Lower leg skin (tissue), 4 donors: ENCODE results near the gene FOXP1. TPM values are rescaled to one million over a fixed set of nuclear protein-coding genes. Genes with fewer than 3 reads are reported as not detected.

Experiments
- DNase-seq, 2 donors: peaks; one replicate each; pipeline ENCODE4 v3.0.0-alpha.2; 2019; ENCODE audit warnings: low spot score in 2 of 2
- H3K4me3 ChIP-seq: fragments of 200-600 bp; sonication (generic); 2 replicates; pipeline ENCODE4 v1.5.1; 2017; ENCODE audit warnings: mild to moderate bottlenecking, low read depth; ENCODE audit not compliant: poor library complexity, severe bottlenecking
- POLR2A ChIP-seq, 2 donors: fragments of 450-650 bp; IDR thresholded peaks; one replicate each; pipeline ENCODE4 v1.6.1; 2016 to 2017; ENCODE audit warnings: antibody characterized with exemption in 2 of 2, mild to moderate bottlenecking in 1 of 2, moderate library complexity in 1 of 2
- WGBS, 2 donors: methylation state at CpG; one replicate each; pipeline ENCODE4 v1.1.5; 2018; 5-methylcytosine and 5-hydroxymethylcytosine counted together
- intact Hi-C: fragments of 100-400 bp; cut with DNase I; formaldehyde crosslinking; loops from one replicate; pipeline ENCODE4 v1.15.0; 2023; ENCODE audit warnings: low total_unique reads
- total RNA-seq, 4 donors: library from RNA; depleted of rRNA; stranded (reverse); fragments of >200 nt; gene quantifications; one replicate each; pipeline ENCODE4 v1.1.0, GENCODE V29; 2016
- TF ChIP-seq, protein P1 (sequence below), 3 donors: fragments of 450-650 bp; IDR thresholded peaks; one replicate each; pipeline ENCODE4 v1.5.1; 2016; ENCODE audit warnings: antibody characterized with exemption in 3 of 3, mild to moderate bottlenecking in 3 of 3, moderate library complexity in 2 of 3

FOXP1 gene
- total RNA-seq, 4 donors from 2014 or later: 46.6 to 66.6 (median 55.2) TPM

DNA sequence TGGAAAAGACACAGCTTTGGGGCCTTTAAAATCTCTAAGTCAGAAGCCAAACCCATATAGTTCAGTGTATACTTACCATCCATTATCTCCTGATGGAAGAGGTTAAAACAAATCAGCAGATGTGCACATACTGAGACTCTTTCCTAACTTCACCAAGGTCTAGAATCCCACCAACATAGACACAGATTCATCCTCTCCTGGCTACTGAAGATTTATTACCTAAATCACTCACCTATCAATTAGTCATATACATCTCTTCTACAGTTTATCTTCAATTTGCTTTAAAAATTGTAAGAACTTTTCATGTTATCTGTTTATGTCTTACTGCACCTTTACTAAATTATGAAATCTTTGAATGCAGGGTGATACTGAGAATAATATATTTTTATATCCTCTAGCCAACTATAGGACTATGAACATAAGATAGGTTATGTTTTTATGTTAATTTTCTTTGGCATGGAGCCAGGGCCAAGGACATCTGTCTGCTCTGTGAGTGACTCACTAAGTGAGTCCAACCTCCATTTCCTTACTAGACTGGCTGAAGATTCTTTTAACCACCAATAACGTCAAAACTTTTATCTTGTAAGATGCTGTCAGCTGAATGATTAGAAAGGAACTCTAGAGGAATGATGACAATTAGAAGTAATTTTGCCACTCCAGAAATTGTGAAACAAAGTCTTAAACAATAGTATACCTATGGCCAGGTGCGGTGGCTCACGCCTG is 397.6 kb downstream of the FOXP1 start:
- H3K4me3 ChIP-seq: no peak overlapping the region
- 74 to 86% methylated on average over 3 of the region's 3 CpGs for WGBS, 2 donors
- TF ChIP-seq, protein P1, sequence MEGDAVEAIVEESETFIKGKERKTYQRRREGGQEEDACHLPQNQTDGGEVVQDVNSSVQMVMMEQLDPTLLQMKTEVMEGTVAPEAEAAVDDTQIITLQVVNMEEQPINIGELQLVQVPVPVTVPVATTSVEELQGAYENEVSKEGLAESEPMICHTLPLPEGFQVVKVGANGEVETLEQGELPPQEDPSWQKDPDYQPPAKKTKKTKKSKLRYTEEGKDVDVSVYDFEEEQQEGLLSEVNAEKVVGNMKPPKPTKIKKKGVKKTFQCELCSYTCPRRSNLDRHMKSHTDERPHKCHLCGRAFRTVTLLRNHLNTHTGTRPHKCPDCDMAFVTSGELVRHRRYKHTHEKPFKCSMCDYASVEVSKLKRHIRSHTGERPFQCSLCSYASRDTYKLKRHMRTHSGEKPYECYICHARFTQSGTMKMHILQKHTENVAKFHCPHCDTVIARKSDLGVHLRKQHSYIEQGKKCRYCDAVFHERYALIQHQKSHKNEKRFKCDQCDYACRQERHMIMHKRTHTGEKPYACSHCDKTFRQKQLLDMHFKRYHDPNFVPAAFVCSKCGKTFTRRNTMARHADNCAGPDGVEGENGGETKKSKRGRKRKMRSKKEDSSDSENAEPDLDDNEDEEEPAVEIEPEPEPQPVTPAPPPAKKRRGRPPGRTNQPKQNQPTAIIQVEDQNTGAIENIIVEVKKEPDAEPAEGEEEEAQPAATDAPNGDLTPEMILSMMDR (IDR thresholded peaks at IDR 0.05): no peak
- no peak for TF ChIP-seq POLR2A (IDR thresholded peaks at IDR 0.05)
- intact Hi-C loops: no loop called here
- DNase-seq: no peak

DNA sequence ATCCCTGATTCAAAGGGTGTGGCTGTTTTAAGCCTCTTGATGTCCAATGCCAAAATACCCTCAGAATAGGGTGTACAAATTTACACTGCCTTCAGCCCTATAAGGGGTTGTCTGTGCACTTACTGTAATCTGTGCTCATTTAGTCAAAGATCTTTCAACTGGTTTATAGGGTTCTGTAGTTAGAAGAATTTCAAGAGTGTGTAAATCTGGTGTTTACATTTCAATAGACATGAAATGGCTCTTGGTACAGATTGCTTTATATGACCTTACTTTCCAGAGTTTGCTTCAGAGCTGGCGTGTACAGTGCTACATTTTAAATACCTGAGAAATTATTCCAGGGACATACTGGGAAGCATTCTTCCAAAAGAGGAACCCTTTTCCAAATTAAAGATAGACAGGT is 399.3 kb downstream of the FOXP1 start:
- TF ChIP-seq, protein P1 (IDR thresholded peaks at IDR 0.05): no peak
- no peak for TF ChIP-seq POLR2A (IDR thresholded peaks at IDR 0.05)
- WGBS, 2 donors: 97 to 100% methylated on average over 1 of the region's 1 CpG
- no peak for DNase-seq
- intact Hi-C loops: no loop called here
- no peak overlapping the region for H3K4me3 ChIP-seq

DNA sequence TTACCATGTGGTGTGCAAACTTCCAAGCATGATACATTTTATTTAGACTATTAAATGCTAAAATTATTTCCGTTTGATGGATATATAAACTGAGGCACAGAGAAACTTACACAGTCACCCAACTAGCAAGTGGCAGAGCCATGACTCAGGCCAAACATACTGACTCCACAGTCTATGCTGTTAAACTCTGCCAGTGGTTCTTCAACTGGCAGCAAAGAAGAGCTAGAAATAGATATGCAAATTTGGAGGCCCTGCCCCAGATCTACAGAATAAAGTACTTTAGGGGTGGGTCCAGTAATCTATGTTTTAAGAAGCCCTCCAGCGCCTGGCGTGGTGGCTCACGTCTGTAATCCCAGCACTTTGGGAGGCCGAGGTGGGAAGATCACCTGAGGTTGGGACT is 400.0 kb downstream of the FOXP1 start:
- intact Hi-C loops: no loop called here
- H3K4me3 ChIP-seq: no peak overlapping the region
- no peak for TF ChIP-seq POLR2A (IDR thresholded peaks at IDR 0.05)
- TF ChIP-seq, protein P1 (IDR thresholded peaks at IDR 0.05): no peak
- WGBS, 2 donors: 94 to 96% methylated on average over 5 of the region's 5 CpGs
- DNase-seq: no peak

DNA sequence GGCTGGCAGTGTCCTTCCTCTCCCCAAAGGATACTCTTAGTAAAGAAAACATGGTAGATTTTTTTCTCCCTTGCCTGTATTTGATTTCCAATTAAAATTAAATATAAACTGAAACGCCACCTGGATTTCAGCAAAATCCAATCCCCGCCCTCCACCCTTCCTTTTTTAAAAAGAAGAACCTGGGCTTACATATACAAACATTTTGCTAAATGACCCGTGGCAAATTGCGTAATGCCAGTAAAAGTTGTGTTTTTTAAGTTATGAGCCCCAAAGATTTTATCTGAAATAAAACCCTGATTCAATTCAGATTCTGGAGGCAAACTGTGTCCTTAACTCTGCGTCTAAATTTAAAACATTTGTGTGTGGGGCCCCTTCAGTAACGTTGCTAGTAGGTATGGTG is 403.0 kb downstream of the FOXP1 start:
- no peak for DNase-seq
- TF ChIP-seq, protein P1 (IDR thresholded peaks at IDR 0.05): no peak
- no peak for TF ChIP-seq POLR2A (IDR thresholded peaks at IDR 0.05)
- intact Hi-C loops: no loop called here
- WGBS, 2 donors: 86% methylated on average over 6 of the region's 6 CpGs
- H3K4me3 ChIP-seq: no peak overlapping the region

DNA sequence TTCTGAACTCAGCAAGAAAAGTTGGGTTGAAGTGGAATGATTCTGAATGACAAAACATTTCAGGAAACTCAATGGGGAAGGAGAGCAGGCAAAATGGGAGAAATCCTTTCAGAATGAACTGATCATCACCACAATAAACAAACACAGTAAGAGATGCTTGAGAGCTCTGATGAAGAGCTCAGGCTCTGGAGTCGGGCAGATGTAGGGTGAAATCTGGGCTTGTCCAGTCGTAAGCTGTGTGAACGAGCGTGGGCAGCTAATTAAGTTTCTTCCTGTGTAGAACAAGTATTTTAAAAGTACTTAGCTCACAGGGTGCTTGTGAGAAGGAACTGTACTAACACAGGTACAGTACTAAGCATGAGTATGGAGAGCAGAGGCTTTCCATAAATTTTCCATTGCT is 406.2 kb downstream of the FOXP1 start:
- WGBS, 2 donors: 89 to 94% methylated on average over 4 of the region's 4 CpGs
- TF ChIP-seq, protein P1 (IDR thresholded peaks at IDR 0.05): no peak
- TF ChIP-seq POLR2A (IDR thresholded peaks at IDR 0.05): no peak
- H3K4me3 ChIP-seq: no peak overlapping the region
- no peak for DNase-seq
- intact Hi-C loops: no loop called here

DNA sequence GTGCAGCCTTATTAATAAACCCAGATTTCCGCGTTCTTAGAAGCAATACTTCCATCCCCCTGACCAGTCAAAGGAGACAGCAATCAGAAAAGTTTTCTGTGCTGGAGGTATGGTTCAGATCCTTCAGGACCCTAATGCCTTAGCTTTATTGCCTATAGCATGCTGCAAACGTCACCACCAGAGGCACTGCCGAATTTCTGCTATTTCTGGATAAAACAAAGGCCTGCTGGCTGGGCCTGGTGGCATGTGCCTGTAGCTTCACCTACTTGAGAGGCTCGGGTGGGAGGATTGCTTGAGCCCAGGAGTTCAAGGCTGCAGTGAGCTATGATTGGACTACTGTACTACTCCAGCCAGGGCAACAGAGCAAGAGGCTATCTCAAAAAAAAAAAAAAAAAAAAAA is 407.2 kb downstream of the FOXP1 start:
- DNase-seq: no peak
- no peak overlapping the region for H3K4me3 ChIP-seq
- WGBS, 2 donors: 94 to 97% methylated on average over 5 of the region's 5 CpGs
- intact Hi-C loops: no loop called here
- TF ChIP-seq POLR2A (IDR thresholded peaks at IDR 0.05): no peak
- TF ChIP-seq, protein P1 (IDR thresholded peaks at IDR 0.05): no peak
